K562 (cell line): ENCODE results near the gene ZNF208. TPM values are rescaled to one million over a fixed set of nuclear protein-coding genes. Genes with fewer than 3 reads are reported as not detected.

Experiments
- ATAC-seq: fragments of 200-7000 bp; cut with Tn5 transposase; 3 replicates; pipeline ENCODE4 v1.9.1; 2020; ENCODE audit warnings: moderate library complexity
- BruUV-seq: library from RNA; stranded (reverse); fragments of 400-500 nt; replicated peaks from 2 replicates; lab custom pipeline; 2021; lab: Mats Ljungman, UMichigan
- CTCF ChIA-PET: fragments of 300-600 bp; formaldehyde crosslinking; extraction: SDS; loops from one replicate; lab custom pipeline; 2021; ENCODE audit warnings: low intra/inter-chr PET ratio; lab: Yijun Ruan, JAX
- POLR2A ChIA-PET: fragments of 300-600, 350-650 bp; sonication (Branson Sonifier 250); formaldehyde crosslinking; extraction: SDS; loops from one replicate; lab custom pipeline; 2021; ENCODE audit warnings: antibody characterized with exemption, inconsistent platforms; lab: Yijun Ruan, JAX
- DNase-seq, 4 experiments: peaks; one replicate each; pipeline versions ENCODE4 v3.0.0 to v3.0.0-alpha.2; 2011 to 2018; ENCODE audit warnings: low spot score in 3 of 4, mixed read lengths in 3 of 4; ENCODE audit errors: extremely low read depth in 1 of 4
- FAIRE-seq: peaks from 2 replicates; lab custom pipeline; 2011; peaks lifted over from hg19 to GRCh38; lab: Jason Lieb, UNC
- H2AFZ ChIP-seq: 2 replicates; pipeline ENCODE4 v1.6.0; 2011; ENCODE audit warnings: low read depth, low read length, control low read depth, inconsistent platforms
- H3K27ac ChIP-seq: fragments of 200-600 bp; 3 replicates; pipeline ENCODE4 v1.8.0; 2011; ENCODE audit warnings: low read depth, mild to moderate bottlenecking, control low read depth, inconsistent platforms, low read length, moderate library complexity, mixed read lengths; ENCODE audit errors: extremely low read depth
- H3K27me3 ChIP-seq, 2 experiments: fragments of 300-600 bp in 1 of 2; 2 replicates in 1 of 2; 3 replicates in 1 of 2; pipeline versions ENCODE4 v1.6.0 to v1.8.0; 2011; ENCODE audit warnings: inconsistent platforms in 2 of 2, low read length in 2 of 2, mild to moderate bottlenecking in 1 of 2, mixed read lengths in 1 of 2, moderate library complexity in 1 of 2; ENCODE audit not compliant: control insufficient read depth in 2 of 2, insufficient read depth in 2 of 2
- H3K36me3 ChIP-seq: fragments of 300-600 bp; 3 replicates; pipeline ENCODE4 v1.8.0; 2011; ENCODE audit warnings: mild to moderate bottlenecking, low read length, inconsistent platforms; ENCODE audit not compliant: control insufficient read depth, insufficient read depth
- H3K4me1 ChIP-seq, 2 experiments: fragments of 200-600 bp in 1 of 2; replicated peaks in 1 of 2; 2 replicates in 1 of 2; 3 replicates in 1 of 2; pipeline versions ENCODE4 v1.5.1 to v1.8.0; 2011; ENCODE audit warnings: inconsistent platforms in 2 of 2, low read length in 2 of 2, mild to moderate bottlenecking in 1 of 2, mixed read lengths in 1 of 2, moderate library complexity in 1 of 2; ENCODE audit not compliant: control insufficient read depth in 2 of 2, insufficient read depth in 2 of 2
- H3K4me2 ChIP-seq: 2 replicates; pipeline ENCODE4 v1.6.1; 2011; ENCODE audit warnings: low read length, control low read depth, inconsistent platforms, mixed read lengths; ENCODE audit not compliant: insufficient read depth
- H3K4me3 ChIP-seq: fragments of 200-600 bp; sonication (generic), shearing (Covaris generic); 2 replicates; pipeline ENCODE4 v1.5.1; 2016; ENCODE audit warnings: control low read depth, inconsistent platforms
- H3K79me2 ChIP-seq: fragments of 200-600 bp; 3 replicates; pipeline ENCODE4 v1.8.0; 2011; ENCODE audit warnings: low read length, inconsistent platforms; ENCODE audit not compliant: control insufficient read depth, insufficient read depth
- H3K9ac ChIP-seq, 2 experiments: 2 replicates each; pipeline versions ENCODE4 v1.6.0 to v1.6.1; 2011; ENCODE audit warnings: low read depth in 2 of 2, low read length in 2 of 2, control low read depth in 1 of 2, inconsistent platforms in 1 of 2, mild to moderate bottlenecking in 1 of 2, mixed read lengths in 1 of 2; ENCODE audit not compliant: insufficient read depth in 1 of 2
- H3K9me1 ChIP-seq: one replicate; pipeline ENCODE4 v1.6.0; 2011; ENCODE audit warnings: inconsistent platforms, mild to moderate bottlenecking, low read length, moderate library complexity; ENCODE audit not compliant: control insufficient read depth, insufficient read depth
- H3K9me3 ChIP-seq: replicated peaks from 2 replicates; pipeline ENCODE4 v1.5.1; 2011; ENCODE audit warnings: low read depth, low read length, inconsistent platforms; ENCODE audit not compliant: control insufficient read depth, insufficient read depth
- H4K20me1 ChIP-seq: replicated peaks from 2 replicates; pipeline ENCODE4 v1.6.1; 2011; ENCODE audit warnings: low read length, inconsistent platforms, mixed read lengths; ENCODE audit not compliant: control insufficient read depth, insufficient read depth
- CBFB ChIP-seq: sonication (generic); formaldehyde crosslinking; IDR thresholded peaks from 2 replicates; pipeline ENCODE4 v1.4.0; 2020; ENCODE audit warnings: mild to moderate bottlenecking, missing genetic modification reagents
- CBX5 ChIP-seq: IDR thresholded peaks from 2 replicates; pipeline ENCODE4 v1.6.1; 2014; ENCODE audit warnings: low read depth, borderline replicate concordance
- EWSR1 ChIP-seq: fragments of 450-650 bp; IDR thresholded peaks from 2 replicates; pipeline ENCODE4 v1.6.1; 2018; ENCODE audit warnings: borderline replicate concordance, mild to moderate bottlenecking, low read depth, moderate library complexity; ENCODE audit not compliant: partially characterized antibody
- JUNB ChIP-seq: fragments of 450-650 bp; formaldehyde crosslinking; conservative IDR thresholded peaks from 2 replicates; pipeline ENCODE4 v1.4.0; 2020; ENCODE audit warnings: mild to moderate bottlenecking
- L3MBTL2 ChIP-seq: fragments of 450-650 bp; IDR thresholded peaks from 2 replicates; pipeline ENCODE4 v1.6.1; 2016; ENCODE audit warnings: mild to moderate bottlenecking, moderate library complexity
- RBM17 ChIP-seq: fragments of 200-400 bp; formaldehyde crosslinking; IDR thresholded peaks from 2 replicates; pipeline ENCODE4 v1.6.1; 2017; ENCODE audit warnings: low read depth, mild to moderate bottlenecking, low read length, borderline replicate concordance
- SMARCA4 ChIP-seq: fragments of 450-650 bp; IDR thresholded peaks from 2 replicates; pipeline ENCODE4 v1.6.1; 2016
- TCFL5 ChIP-seq: fragments of 250-450 bp; sonication (Bioruptor Pico); conservative IDR thresholded peaks from 2 replicates; pipeline ENCODE4 v1.6.1; 2021; ENCODE audit warnings: mild to moderate bottlenecking, moderate library complexity, matching md5 sums
- YY1 ChIP-seq, 3 experiments: IDR thresholded peaks; 2 replicates each; pipeline ENCODE4 v1.6.1; 2011; ENCODE audit warnings: low read length in 2 of 3, mild to moderate bottlenecking in 2 of 3, moderate library complexity in 2 of 3, borderline replicate concordance in 1 of 3, control low read depth in 1 of 3, low read depth in 1 of 3; ENCODE audit not compliant: insufficient read depth in 3 of 3, insufficient replicate concordance in 2 of 3, control insufficient read depth in 1 of 3, insufficient read length in 1 of 3; ENCODE audit errors: extremely low read depth in 1 of 3
- ZFP36 ChIP-seq: fragments of 150-350 bp; IDR thresholded peaks from 2 replicates; pipeline ENCODE4 v1.6.1; 2018; ENCODE audit warnings: low read length, low read depth; ENCODE audit not compliant: partially characterized antibody
- ZKSCAN1 ChIP-seq: fragments of 150-350 bp; IDR thresholded peaks from 2 replicates; pipeline ENCODE4 v1.6.1; 2016; ENCODE audit warnings: low read depth, low read length
- ZNF124 ChIP-seq: sonication (generic); formaldehyde crosslinking; IDR thresholded peaks from 2 replicates; pipeline ENCODE4 v1.8.1; 2022; ENCODE audit warnings: missing genetic modification reagents
- ZNF140 ChIP-seq: fragments of 250-450 bp; sonication (Bioruptor Pico); IDR thresholded peaks from 2 replicates; pipeline ENCODE4 v1.8.0; 2021; ENCODE audit warnings: moderate library complexity, mild to moderate bottlenecking, inconsistent platforms
- ZNF274 ChIP-seq: IDR thresholded peaks from 2 replicates; pipeline ENCODE4 v1.6.1; 2011; ENCODE audit warnings: low read depth, mild to moderate bottlenecking, low read length, moderate library complexity, borderline replicate concordance
- WGBS: fragments of 100-300 bp; shearing (Covaris generic); methylation state at CpG from one replicate; pipeline ENCODE4 v1.1.6; 2016; ENCODE audit warnings: low coverage, mixed read lengths; ENCODE audit not compliant: insufficient coverage; ENCODE audit errors: missing lambda C conversion rate; 5-methylcytosine and 5-hydroxymethylcytosine counted together
- in situ Hi-C: fragments of 300-500 bp; cut with MboI; formaldehyde crosslinking; loops from 4 replicates; pipeline ENCODE4 v1.15.0; 2018; ENCODE audit warnings: inconsistent platforms, mixed read lengths
- intact Hi-C: fragments of 100-400 bp; cut with micrococcal nuclease; formaldehyde crosslinking; loops from 2 replicates; pipeline ENCODE4 v1.14.2; 2022
- polyA plus RNA-seq, 8 experiments: library from polyadenylated mRNA; depleted of rRNA in 4 of 8; stranded (reverse) in 5 of 8; unstranded in 3 of 8; fragments of >200 nt; fragmentation: Nextera tagmentation in 2 of 8; fragmentation: Illumina TruSeq in 1 of 8; extraction: Ambion mirVana in 2 of 8; extraction: Trizol in 1 of 8; gene quantifications; 2 replicates each; pipeline versions ENCODE4 v1.2.1 to v1.2.3, GENCODE V29; 2011 to 2014; ENCODE audit warnings: inconsistent platforms in 1 of 8, missing spikeins in 1 of 8
- total RNA-seq, 7 experiments: library from RNA; depleted of rRNA in 6 of 7; stranded (reverse); fragments of >200 nt in 6 of 7; fragmentation: Illumina TruSeq in 2 of 7; extraction: Trizol in 2 of 7; gene quantifications; 2 replicates each; pipeline versions ENCODE4 v1.2.1 to v1.2.3, GENCODE V29; 2011 to 2021; ENCODE audit warnings: low replicate concordance in 1 of 7
- TF ChIP-seq, protein P1 (sequence below): fragments of 150-350 bp; IDR thresholded peaks from 2 replicates; pipeline ENCODE4 v1.6.1; 2014; ENCODE audit warnings: low read depth, mild to moderate bottlenecking, low read length, borderline replicate concordance

ZNF208 gene
- total and polyA plus RNA-seq, 9 of the 15 experiments (the other 6 are each of a cell fraction or from before 2014, with no cell fraction given): 0.81 to 4.5 (median 3.2) TPM

GRCh38 chr19:21970466-21970865 is 40.3 kb downstream of the ZNF208 start:
- intact Hi-C loops (no loop called here), in situ Hi-C loops (no loop called here)
- no peak for TF ChIP-seq RBM17
- no peak for TF ChIP-seq ZKSCAN1
- no peak for TF ChIP-seq CBFB
- no peak for TF ChIP-seq JUNB
- TF ChIP-seq ZNF124: no peak
- TF ChIP-seq SMARCA4: no peak
- TF ChIP-seq ZNF274: peak; percentile 77
- TF ChIP-seq TCFL5 (CRISPR knock-in tag): no peak
- Histone ChIP-seq H3K27ac (no peak overlapping the region), H3K4me2 (no peak overlapping the region), H4K20me1 (no peaks in the 10 kb centered on the region), H3K9me3 (no peaks in the 10 kb centered on the region), H3K27me3 (no peaks in the 10 kb centered on the region), H3K9me1 (no peaks in the 10 kb centered on the region), H3K4me3 (no peak overlapping the region), H2AFZ (no peak overlapping the region), H3K4me1 (no peaks in the 10 kb centered on the region), H3K36me3 (no peaks in the 10 kb centered on the region), H3K9ac (no peak overlapping the region), H3K79me2 (no peaks in the 10 kb centered on the region)
- no TSS peak for BruUV-seq
- ATAC-seq: no peak
- DNase-seq: no peak
- FAIRE-seq: no peak
- CTCF ChIA-PET: no interaction called here
- POLR2A ChIA-PET: no interaction called here
- 0% methylated on average over 1 of the region's 1 CpG for WGBS

DNA sequence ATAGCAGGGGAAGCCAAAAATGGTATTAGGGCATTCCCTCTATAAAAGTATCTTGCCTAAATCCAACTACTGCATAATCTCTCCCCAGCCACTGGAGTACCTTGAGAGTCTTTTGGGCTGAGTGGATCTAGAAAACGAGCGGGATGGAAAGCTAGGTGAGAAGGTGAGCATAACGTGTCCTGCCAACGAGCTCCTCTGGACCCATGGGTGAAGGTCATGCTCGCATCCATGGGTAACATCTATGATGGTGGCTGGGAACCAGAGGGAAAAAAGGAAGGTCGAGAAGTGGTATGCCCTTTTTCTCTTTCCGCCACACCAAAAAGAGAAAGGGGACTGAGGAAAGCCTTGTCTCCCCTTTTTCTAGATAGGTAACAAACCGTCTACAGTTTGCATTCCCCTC is 63.0 kb downstream of the ZNF208 start:
- Histone ChIP-seq H3K9me1 (no peaks in the 10 kb centered on the region), H3K9ac (no peak overlapping the region), H3K9me3 (peaks cover 2% of the 10 kb centered on the region), H2AFZ (no peak overlapping the region), H3K27me3 (no peaks in the 10 kb centered on the region), H3K4me1 (no peaks in the 10 kb centered on the region), H3K79me2 (no peaks in the 10 kb centered on the region), H4K20me1 (no peaks in the 10 kb centered on the region), H3K36me3 (no peaks in the 10 kb centered on the region), H3K27ac (no peak overlapping the region), H3K4me3 (no peak overlapping the region), H3K4me2 (no peak overlapping the region)
- intact Hi-C loops: no loop called here
- in situ Hi-C loops: no loop called here
- no TSS peak for BruUV-seq
- DNase-seq (peak; percentile 8 to 16 (median 12)), ATAC-seq (no peak), FAIRE-seq (no peak)
- 0% methylated on average over 6 of the region's 8 CpGs for WGBS
- ChIA-PET CTCF (no interaction called here), POLR2A (no interaction called here)
- TF ChIP-seq, protein P1, sequence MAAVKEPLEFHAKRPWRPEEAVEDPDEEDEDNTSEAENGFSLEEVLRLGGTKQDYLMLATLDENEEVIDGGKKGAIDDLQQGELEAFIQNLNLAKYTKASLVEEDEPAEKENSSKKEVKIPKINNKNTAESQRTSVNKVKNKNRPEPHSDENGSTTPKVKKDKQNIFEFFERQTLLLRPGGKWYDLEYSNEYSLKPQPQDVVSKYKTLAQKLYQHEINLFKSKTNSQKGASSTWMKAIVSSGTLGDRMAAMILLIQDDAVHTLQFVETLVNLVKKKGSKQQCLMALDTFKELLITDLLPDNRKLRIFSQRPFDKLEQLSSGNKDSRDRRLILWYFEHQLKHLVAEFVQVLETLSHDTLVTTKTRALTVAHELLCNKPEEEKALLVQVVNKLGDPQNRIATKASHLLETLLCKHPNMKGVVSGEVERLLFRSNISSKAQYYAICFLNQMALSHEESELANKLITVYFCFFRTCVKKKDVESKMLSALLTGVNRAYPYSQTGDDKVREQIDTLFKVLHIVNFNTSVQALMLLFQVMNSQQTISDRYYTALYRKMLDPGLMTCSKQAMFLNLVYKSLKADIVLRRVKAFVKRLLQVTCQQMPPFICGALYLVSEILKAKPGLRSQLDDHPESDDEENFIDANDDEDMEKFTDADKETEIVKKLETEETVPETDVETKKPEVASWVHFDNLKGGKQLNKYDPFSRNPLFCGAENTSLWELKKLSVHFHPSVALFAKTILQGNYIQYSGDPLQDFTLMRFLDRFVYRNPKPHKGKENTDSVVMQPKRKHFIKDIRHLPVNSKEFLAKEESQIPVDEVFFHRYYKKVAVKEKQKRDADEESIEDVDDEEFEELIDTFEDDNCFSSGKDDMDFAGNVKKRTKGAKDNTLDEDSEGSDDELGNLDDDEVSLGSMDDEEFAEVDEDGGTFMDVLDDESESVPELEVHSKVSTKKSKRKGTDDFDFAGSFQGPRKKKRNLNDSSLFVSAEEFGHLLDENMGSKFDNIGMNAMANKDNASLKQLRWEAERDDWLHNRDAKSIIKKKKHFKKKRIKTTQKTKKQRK: 0 out of 2 replicates have a peak, but pooled peaks have one; percentile 38
- TF ChIP-seq YY1 (IDR thresholded peaks at IDR 0.05; ENCODE audit: borderline replicate concordance in 1 of 3, control insufficient read depth in 1 of 3, extremely low read depth in 1 of 3, insufficient read depth in 3 of 3, insufficient read length in 1 of 3, insufficient replicate concordance in 2 of 3, low read depth in 1 of 3, low read length in 2 of 3) (peak in 1 of 3 experiments; percentile 17), CBX5 (peak; percentile 99), ZFP36 (peak; percentile 76), ZNF140 (CRISPR knock-in tag) (no peak), L3MBTL2 (no peak), EWSR1 (no peak)
